GM23338 (cell line): ENCODE measurements around the gene TAGLN3. TPM values are rescaled to one million over a fixed set of nuclear protein-coding genes. Genes with fewer than 3 reads are reported as not detected.

Experiments used
- ATAC-seq: fragments of 200-7000 bp; cut with Tn5 transposase; 3 replicates; pipeline ENCODE4 v1.9.1; 2020
- DNase-seq: peaks from one replicate; pipeline ENCODE4 v3.0.0-alpha.2; 2015; ENCODE audit warnings: low spot score
- H2AFZ ChIP-seq: fragments of 200-600 bp; sonication (generic); 2 replicates; pipeline ENCODE4 v1.8.0; 2016; ENCODE audit warnings: antibody characterized with exemption, mild to moderate bottlenecking, moderate library complexity
- H3F3A ChIP-seq: fragments of 200-600 bp; sonication (generic); replicated peaks from 2 replicates; pipeline ENCODE4 v1.8.0; 2017; ENCODE audit warnings: antibody characterized with exemption, mixed run types, low read depth
- H3K27ac ChIP-seq: fragments of 200-600 bp; sonication (generic); 2 replicates; pipeline ENCODE4 v1.6.1; 2016; ENCODE audit warnings: low read depth
- H3K27me3 ChIP-seq: fragments of 200-600 bp; sonication (generic); 2 replicates; pipeline ENCODE4 v1.8.0; 2016; ENCODE audit warnings: mild to moderate bottlenecking, mixed run types, moderate library complexity; ENCODE audit not compliant: insufficient read depth
- H3K36me3 ChIP-seq: fragments of 200-600 bp; sonication (generic); 2 replicates; pipeline ENCODE4 v1.8.0; 2016; ENCODE audit warnings: mild to moderate bottlenecking; ENCODE audit not compliant: insufficient read depth
- H3K4me1 ChIP-seq: fragments of 200-600 bp; sonication (generic); 2 replicates; pipeline ENCODE4 v1.8.0; 2016; ENCODE audit warnings: mild to moderate bottlenecking, moderate library complexity; ENCODE audit not compliant: insufficient read depth
- H3K4me2 ChIP-seq: fragments of 200-600 bp; sonication (generic); 2 replicates; pipeline ENCODE4 v1.7.1; 2017; ENCODE audit warnings: mixed run types
- H3K4me3 ChIP-seq: fragments of 200-600 bp; sonication (generic); 2 replicates; pipeline ENCODE4 v1.6.1; 2016; ENCODE audit warnings: mixed run types
- H3K79me2 ChIP-seq: fragments of 200-600 bp; sonication (generic); replicated peaks from 2 replicates; pipeline ENCODE4 v1.8.0; 2017; ENCODE audit warnings: mild to moderate bottlenecking; ENCODE audit not compliant: insufficient read depth
- H3K9me2 ChIP-seq: fragments of 200-600 bp; sonication (generic); 2 replicates; pipeline ENCODE4 v1.8.0; 2017; ENCODE audit not compliant: insufficient read depth
- H4K20me1 ChIP-seq: fragments of 200-600 bp; sonication (generic); replicated peaks from 2 replicates; pipeline ENCODE4 v1.8.0; 2017; ENCODE audit warnings: mild to moderate bottlenecking; ENCODE audit not compliant: insufficient read depth
- H3K27ac Mint-ChIP-seq: 2 replicates; pipeline ENCODE4 v1.8.0; 2020; ENCODE audit warnings: inconsistent platforms, mild to moderate bottlenecking, moderate library complexity, mixed read lengths
- H3K27me3 Mint-ChIP-seq: 3 replicates; pipeline ENCODE4 v1.8.0; 2022; ENCODE audit warnings: low read depth, mild to moderate bottlenecking, moderate library complexity, mixed read lengths, inconsistent platforms; ENCODE audit not compliant: insufficient read depth, poor library complexity
- H3K36me3 Mint-ChIP-seq: 3 replicates; pipeline ENCODE4 v1.8.0; 2021; ENCODE audit warnings: low read depth, mild to moderate bottlenecking, inconsistent platforms, moderate library complexity, mixed read lengths
- H3K4me1 Mint-ChIP-seq: 3 replicates; pipeline ENCODE4 v1.8.0; 2020; ENCODE audit warnings: mild to moderate bottlenecking, inconsistent platforms, mixed read lengths
- H3K4me3 Mint-ChIP-seq: 3 replicates; pipeline ENCODE4 v1.8.0; 2021; ENCODE audit warnings: moderate library complexity, mild to moderate bottlenecking, inconsistent platforms, mixed read lengths
- H3K9me3 Mint-ChIP-seq: 3 replicates; pipeline ENCODE4 v1.8.0; 2020; ENCODE audit warnings: moderate library complexity, mild to moderate bottlenecking, inconsistent platforms, mixed read lengths
- CREB1 ChIP-seq: fragments of 250-450 bp; sonication (Bioruptor Pico); IDR thresholded peaks from 2 replicates; pipeline ENCODE4 v1.5.0; 2020; ENCODE audit warnings: low read depth, mild to moderate bottlenecking, moderate library complexity
- EZH2 ChIP-seq: fragments of 200-600 bp; sonication (generic); IDR thresholded peaks from one replicate; pipeline ENCODE4 v1.8.0; 2017; ENCODE audit warnings: antibody characterized with exemption, mild to moderate bottlenecking, low read depth; ENCODE audit not compliant: unreplicated experiment
- EZH2phosphoT487 ChIP-seq: fragments of 200-600 bp; sonication (generic); IDR thresholded peaks from one replicate; pipeline ENCODE4 v1.8.1; 2018; ENCODE audit warnings: antibody characterized with exemption; ENCODE audit not compliant: unreplicated experiment
- JUNB ChIP-seq: IDR thresholded peaks from one replicate; pipeline ENCODE4 v1.6.1; 2016; ENCODE audit warnings: antibody characterized with exemption; ENCODE audit not compliant: unreplicated experiment
- NANOG ChIP-seq: IDR thresholded peaks from 2 replicates; pipeline ENCODE4 v1.6.1; 2016; ENCODE audit warnings: antibody characterized with exemption, borderline replicate concordance
- POLR2AphosphoS5 ChIP-seq: IDR thresholded peaks from 2 replicates; pipeline ENCODE4 v1.6.1; 2016; ENCODE audit warnings: antibody characterized with exemption, low read depth
- STAT1 ChIP-seq: IDR thresholded peaks from one replicate; pipeline ENCODE4 v1.6.1; 2016; ENCODE audit warnings: antibody characterized with exemption; ENCODE audit not compliant: unreplicated experiment
- ZNF114 ChIP-seq: fragments of 250-450 bp; sonication (Bioruptor Pico); IDR thresholded peaks from 2 replicates; pipeline ENCODE4 v1.5.0; 2020; ENCODE audit warnings: mild to moderate bottlenecking, moderate library complexity
- ZNF331 ChIP-seq: fragments of 250-450 bp; sonication (Bioruptor Pico); IDR thresholded peaks from 2 replicates; pipeline ENCODE4 v1.5.0; 2020; ENCODE audit warnings: low read depth, mild to moderate bottlenecking, moderate library complexity
- polyA plus RNA-seq: library from polyadenylated mRNA; unstranded; fragments of >200 nt; fragmentation: Nextera tagmentation; extraction: Ambion mirVana; gene quantifications from 2 replicates; pipeline ENCODE4 v1.2.1, GENCODE V29; 2016
- total RNA-seq: library from RNA; depleted of rRNA; stranded (reverse); fragments of >200 nt; shearing (Covaris generic); gene quantifications from 2 replicates; pipeline ENCODE4 v1.2.3, GENCODE V29; 2014
- TF ChIP-seq, protein P1 (sequence below): fragments of 250-450 bp; sonication (Bioruptor Pico); IDR thresholded peaks from 2 replicates; pipeline ENCODE4 v1.5.0; 2020; ENCODE audit warnings: mild to moderate bottlenecking, moderate library complexity
- TF ChIP-seq, protein P2 (sequence below), 2 experiments: fragments of 200-600 bp in 1 of 2; sonication (generic) in 1 of 2; conservative IDR thresholded peaks; 2 replicates each; pipeline versions ENCODE4 v1.5.1 to v1.6.1; 2016 to 2017; ENCODE audit warnings: antibody characterized with exemption in 2 of 2, low read depth in 2 of 2, mild to moderate bottlenecking in 2 of 2, moderate library complexity in 1 of 2
- TF ChIP-seq, protein P3 (sequence below): IDR thresholded peaks from 2 replicates; pipeline ENCODE4 v1.6.1; 2016; ENCODE audit warnings: antibody characterized with exemption
- TF ChIP-seq, protein P4 (sequence below): IDR thresholded peaks from one replicate; pipeline ENCODE4 v1.6.1; 2018; ENCODE audit warnings: antibody characterized with exemption; ENCODE audit not compliant: unreplicated experiment

Gene TAGLN3
- total and polyA plus RNA-seq, 2 experiments from 2014 or later = 6.8 to 12.6 TPM

DNA sequence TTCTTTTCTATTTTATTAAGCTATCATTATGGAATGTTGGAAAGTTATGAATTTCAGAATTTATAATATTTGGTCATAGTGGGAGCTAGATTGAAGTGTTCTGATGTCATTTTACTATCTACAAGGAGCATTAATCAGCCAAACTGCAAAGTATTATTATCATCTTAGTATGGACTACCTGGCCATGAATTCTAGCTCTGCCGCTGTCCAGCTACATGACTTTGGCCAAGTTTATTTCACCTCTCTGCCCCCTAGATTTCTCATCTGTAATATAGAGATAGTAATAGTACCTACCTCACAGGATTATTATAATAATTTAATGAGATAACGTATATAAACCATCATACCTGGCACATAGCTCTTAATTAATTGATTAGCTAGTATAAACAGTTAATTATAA, 47.7 kb upstream of the TAGLN3 start:
- no peaks in the 10 kb centered on the region for H3F3A ChIP-seq
- no peak overlapping the region for H3K27ac ChIP-seq
- Mint-ChIP-seq H3K27ac (no peak overlapping the region), H3K36me3 (no peaks in the 10 kb centered on the region; the same call in 2 of the 3 replicates), H3K4me3 (no peak overlapping the region), H3K9me3 (no peaks in the 10 kb centered on the region), H3K27me3 (peaks cover 4% of the 10 kb centered on the region), H3K4me1 (peaks cover 15% of the 10 kb centered on the region)
- H3K4me2 ChIP-seq = no peak overlapping the region
- H4K20me1 ChIP-seq = no peaks in the 10 kb centered on the region
- DNase-seq (no peak), ATAC-seq (no peak)
- peaks cover 9% of the 10 kb centered on the region for H3K4me1 ChIP-seq
- no peaks in the 10 kb centered on the region for H3K9me2 ChIP-seq
- H3K27me3 ChIP-seq = no peaks in the 10 kb centered on the region
- H3K79me2 ChIP-seq = no peaks in the 10 kb centered on the region
- no peak overlapping the region for H2AFZ ChIP-seq
- no peaks in the 10 kb centered on the region for H3K36me3 ChIP-seq
- no peak for TF ChIP-seq CREB1 (CRISPR knock-in tag)
- no peak for TF ChIP-seq STAT1
- TF ChIP-seq ZNF331 = no peak
- no peak for TF ChIP-seq POLR2AphosphoS5
- TF ChIP-seq, protein P1, sequence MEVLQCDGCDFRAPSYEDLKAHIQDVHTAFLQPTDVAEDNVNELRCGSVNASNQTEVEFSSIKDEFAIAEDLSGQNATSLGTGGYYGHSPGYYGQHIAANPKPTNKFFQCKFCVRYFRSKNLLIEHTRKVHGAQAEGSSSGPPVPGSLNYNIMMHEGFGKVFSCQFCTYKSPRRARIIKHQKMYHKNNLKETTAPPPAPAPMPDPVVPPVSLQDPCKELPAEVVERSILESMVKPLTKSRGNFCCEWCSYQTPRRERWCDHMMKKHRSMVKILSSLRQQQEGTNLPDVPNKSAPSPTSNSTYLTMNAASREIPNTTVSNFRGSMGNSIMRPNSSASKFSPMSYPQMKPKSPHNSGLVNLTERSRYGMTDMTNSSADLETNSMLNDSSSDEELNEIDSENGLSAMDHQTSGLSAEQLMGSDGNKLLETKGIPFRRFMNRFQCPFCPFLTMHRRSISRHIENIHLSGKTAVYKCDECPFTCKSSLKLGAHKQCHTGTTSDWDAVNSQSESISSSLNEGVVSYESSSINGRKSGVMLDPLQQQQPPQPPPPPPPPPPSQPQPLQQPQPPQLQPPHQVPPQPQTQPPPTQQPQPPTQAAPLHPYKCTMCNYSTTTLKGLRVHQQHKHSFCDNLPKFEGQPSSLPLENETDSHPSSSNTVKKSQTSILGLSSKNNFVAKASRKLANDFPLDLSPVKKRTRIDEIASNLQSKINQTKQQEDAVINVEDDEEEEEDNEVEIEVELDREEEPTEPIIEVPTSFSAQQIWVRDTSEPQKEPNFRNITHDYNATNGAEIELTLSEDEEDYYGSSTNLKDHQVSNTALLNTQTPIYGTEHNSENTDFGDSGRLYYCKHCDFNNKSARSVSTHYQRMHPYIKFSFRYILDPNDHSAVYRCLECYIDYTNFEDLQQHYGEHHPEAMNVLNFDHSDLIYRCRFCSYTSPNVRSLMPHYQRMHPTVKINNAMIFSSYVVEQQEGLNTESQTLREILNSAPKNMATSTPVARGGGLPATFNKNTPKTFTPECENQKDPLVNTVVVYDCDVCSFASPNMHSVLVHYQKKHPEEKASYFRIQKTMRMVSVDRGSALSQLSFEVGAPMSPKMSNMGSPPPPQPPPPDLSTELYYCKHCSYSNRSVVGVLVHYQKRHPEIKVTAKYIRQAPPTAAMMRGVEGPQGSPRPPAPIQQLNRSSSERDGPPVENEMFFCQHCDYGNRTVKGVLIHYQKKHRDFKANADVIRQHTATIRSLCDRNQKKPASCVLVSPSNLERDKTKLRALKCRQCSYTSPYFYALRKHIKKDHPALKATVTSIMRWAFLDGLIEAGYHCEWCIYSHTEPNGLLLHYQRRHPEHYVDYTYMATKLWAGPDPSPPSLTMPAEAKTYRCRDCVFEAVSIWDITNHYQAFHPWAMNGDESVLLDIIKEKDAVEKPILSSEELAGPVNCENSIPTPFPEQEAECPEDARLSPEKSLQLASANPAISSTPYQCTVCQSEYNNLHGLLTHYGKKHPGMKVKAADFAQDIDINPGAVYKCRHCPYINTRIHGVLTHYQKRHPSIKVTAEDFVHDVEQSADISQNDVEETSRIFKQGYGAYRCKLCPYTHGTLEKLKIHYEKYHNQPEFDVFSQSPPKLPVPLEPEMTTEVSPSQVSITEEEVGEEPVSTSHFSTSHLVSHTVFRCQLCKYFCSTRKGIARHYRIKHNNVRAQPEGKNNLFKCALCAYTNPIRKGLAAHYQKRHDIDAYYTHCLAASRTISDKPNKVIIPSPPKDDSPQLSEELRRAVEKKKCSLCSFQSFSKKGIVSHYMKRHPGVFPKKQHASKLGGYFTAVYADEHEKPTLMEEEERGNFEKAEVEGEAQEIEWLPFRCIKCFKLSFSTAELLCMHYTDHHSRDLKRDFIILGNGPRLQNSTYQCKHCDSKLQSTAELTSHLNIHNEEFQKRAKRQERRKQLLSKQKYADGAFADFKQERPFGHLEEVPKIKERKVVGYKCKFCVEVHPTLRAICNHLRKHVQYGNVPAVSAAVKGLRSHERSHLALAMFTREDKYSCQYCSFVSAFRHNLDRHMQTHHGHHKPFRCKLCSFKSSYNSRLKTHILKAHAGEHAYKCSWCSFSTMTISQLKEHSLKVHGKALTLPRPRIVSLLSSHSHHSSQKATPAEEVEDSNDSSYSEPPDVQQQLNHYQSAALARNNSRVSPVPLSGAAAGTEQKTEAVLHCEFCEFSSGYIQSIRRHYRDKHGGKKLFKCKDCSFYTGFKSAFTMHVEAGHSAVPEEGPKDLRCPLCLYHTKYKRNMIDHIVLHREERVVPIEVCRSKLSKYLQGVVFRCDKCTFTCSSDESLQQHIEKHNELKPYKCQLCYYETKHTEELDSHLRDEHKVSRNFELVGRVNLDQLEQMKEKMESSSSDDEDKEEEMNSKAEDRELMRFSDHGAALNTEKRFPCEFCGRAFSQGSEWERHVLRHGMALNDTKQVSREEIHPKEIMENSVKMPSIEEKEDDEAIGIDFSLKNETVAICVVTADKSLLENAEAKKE (CRISPR knock-in tag) = no peak
- no peak for TF ChIP-seq EZH2
- TF ChIP-seq, protein P2, sequence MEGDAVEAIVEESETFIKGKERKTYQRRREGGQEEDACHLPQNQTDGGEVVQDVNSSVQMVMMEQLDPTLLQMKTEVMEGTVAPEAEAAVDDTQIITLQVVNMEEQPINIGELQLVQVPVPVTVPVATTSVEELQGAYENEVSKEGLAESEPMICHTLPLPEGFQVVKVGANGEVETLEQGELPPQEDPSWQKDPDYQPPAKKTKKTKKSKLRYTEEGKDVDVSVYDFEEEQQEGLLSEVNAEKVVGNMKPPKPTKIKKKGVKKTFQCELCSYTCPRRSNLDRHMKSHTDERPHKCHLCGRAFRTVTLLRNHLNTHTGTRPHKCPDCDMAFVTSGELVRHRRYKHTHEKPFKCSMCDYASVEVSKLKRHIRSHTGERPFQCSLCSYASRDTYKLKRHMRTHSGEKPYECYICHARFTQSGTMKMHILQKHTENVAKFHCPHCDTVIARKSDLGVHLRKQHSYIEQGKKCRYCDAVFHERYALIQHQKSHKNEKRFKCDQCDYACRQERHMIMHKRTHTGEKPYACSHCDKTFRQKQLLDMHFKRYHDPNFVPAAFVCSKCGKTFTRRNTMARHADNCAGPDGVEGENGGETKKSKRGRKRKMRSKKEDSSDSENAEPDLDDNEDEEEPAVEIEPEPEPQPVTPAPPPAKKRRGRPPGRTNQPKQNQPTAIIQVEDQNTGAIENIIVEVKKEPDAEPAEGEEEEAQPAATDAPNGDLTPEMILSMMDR (conservative IDR thresholded peaks at IDR 0.05; ENCODE audit: low read depth in 2 of 2) = no peak
- TF ChIP-seq, protein P3, sequence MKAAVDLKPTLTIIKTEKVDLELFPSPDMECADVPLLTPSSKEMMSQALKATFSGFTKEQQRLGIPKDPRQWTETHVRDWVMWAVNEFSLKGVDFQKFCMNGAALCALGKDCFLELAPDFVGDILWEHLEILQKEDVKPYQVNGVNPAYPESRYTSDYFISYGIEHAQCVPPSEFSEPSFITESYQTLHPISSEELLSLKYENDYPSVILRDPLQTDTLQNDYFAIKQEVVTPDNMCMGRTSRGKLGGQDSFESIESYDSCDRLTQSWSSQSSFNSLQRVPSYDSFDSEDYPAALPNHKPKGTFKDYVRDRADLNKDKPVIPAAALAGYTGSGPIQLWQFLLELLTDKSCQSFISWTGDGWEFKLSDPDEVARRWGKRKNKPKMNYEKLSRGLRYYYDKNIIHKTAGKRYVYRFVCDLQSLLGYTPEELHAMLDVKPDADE = no peak
- no peak for TF ChIP-seq NANOG
- TF ChIP-seq, protein P4, sequence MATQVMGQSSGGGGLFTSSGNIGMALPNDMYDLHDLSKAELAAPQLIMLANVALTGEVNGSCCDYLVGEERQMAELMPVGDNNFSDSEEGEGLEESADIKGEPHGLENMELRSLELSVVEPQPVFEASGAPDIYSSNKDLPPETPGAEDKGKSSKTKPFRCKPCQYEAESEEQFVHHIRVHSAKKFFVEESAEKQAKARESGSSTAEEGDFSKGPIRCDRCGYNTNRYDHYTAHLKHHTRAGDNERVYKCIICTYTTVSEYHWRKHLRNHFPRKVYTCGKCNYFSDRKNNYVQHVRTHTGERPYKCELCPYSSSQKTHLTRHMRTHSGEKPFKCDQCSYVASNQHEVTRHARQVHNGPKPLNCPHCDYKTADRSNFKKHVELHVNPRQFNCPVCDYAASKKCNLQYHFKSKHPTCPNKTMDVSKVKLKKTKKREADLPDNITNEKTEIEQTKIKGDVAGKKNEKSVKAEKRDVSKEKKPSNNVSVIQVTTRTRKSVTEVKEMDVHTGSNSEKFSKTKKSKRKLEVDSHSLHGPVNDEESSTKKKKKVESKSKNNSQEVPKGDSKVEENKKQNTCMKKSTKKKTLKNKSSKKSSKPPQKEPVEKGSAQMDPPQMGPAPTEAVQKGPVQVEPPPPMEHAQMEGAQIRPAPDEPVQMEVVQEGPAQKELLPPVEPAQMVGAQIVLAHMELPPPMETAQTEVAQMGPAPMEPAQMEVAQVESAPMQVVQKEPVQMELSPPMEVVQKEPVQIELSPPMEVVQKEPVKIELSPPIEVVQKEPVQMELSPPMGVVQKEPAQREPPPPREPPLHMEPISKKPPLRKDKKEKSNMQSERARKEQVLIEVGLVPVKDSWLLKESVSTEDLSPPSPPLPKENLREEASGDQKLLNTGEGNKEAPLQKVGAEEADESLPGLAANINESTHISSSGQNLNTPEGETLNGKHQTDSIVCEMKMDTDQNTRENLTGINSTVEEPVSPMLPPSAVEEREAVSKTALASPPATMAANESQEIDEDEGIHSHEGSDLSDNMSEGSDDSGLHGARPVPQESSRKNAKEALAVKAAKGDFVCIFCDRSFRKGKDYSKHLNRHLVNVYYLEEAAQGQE = no peak
- TF ChIP-seq JUNB = no peak
- no peak for TF ChIP-seq EZH2phosphoT487
- TF ChIP-seq ZNF114 (CRISPR knock-in tag) = no peak
- no peak overlapping the region for H3K4me3 ChIP-seq
